GM12878 (cell line): ENCODE data around the gene ZNF532. TPM values are rescaled to one million over a fixed set of nuclear protein-coding genes. Genes with fewer than 3 reads are reported as not detected.
A peak's percentile ranks its signal among the peaks of the same experiment; 100 is the strongest.

Experiments
- ATAC-seq: fragments of 200-7000 bp; cut with Tn5 transposase; 3 replicates; pipeline ENCODE4 v1.9.1; 2020; ENCODE audit warnings: mild to moderate bottlenecking, moderate library complexity
- BruUV-seq: library from RNA; stranded (reverse); fragments of 400-500 nt; replicated peaks from 2 replicates; lab custom pipeline; 2021; lab: Mats Ljungman, UMichigan
- CTCF ChIA-PET: fragments of 300-600 bp; sonication (Branson Sonifier 250); formaldehyde crosslinking; extraction: SDS; loops from one replicate; lab custom pipeline; 2021; ENCODE audit warnings: inconsistent platforms; lab: Yijun Ruan, JAX
- POLR2A ChIA-PET: fragments of 350-600 bp; formaldehyde crosslinking; extraction: SDS; loops from one replicate; lab custom pipeline; 2021; ENCODE audit warnings: inconsistent platforms; lab: Charles Lee
- RAD21 ChIA-PET: fragments of 300-600 bp; sonication (Branson Sonifier 250); formaldehyde crosslinking; loops from one replicate; lab custom pipeline; 2023; ENCODE audit warnings: antibody characterized with exemption; ENCODE audit not compliant: unreplicated experiment; lab: Charles Lee
- SMC1A ChIA-PET: fragments of 300-600 bp; sonication (Branson Sonifier 250); formaldehyde crosslinking; loops from one replicate; lab custom pipeline; 2023; ENCODE audit not compliant: unreplicated experiment, uncharacterized antibody; lab: Charles Lee
- DNase-seq: peaks from one replicate; pipeline ENCODE4 v3.0.0-alpha.2; 2011; ENCODE audit warnings: low read depth, low spot score
- FAIRE-seq: peaks from 3 replicates; lab custom pipeline; 2011; peaks lifted over from hg19 to GRCh38; lab: Jason Lieb, UNC
- H2AFZ ChIP-seq: 2 replicates; pipeline ENCODE4 v1.6.0; 2011; ENCODE audit warnings: low read depth, low read length, control low read depth; ENCODE audit not compliant: control insufficient read depth
- H3K27ac ChIP-seq: 2 replicates; pipeline ENCODE4 v1.5.1; 2011; ENCODE audit warnings: control low read depth; ENCODE audit not compliant: control insufficient read depth, insufficient read depth
- H3K27me3 ChIP-seq, 2 experiments: replicated peaks in 1 of 2; 2 replicates each; pipeline versions ENCODE4 v1.6.0 to v1.6.1; 2011; ENCODE audit warnings: low read length in 1 of 2; ENCODE audit not compliant: control insufficient read depth in 2 of 2, insufficient read depth in 2 of 2
- H3K36me3 ChIP-seq, 2 experiments: 2 replicates each; pipeline ENCODE4 v1.5.1; 2011; ENCODE audit warnings: low read length in 1 of 2; ENCODE audit not compliant: control insufficient read depth in 2 of 2, insufficient read depth in 2 of 2
- H3K4me1 ChIP-seq: 2 replicates; pipeline ENCODE4 v1.6.1; 2011; ENCODE audit warnings: mild to moderate bottlenecking, low read length, moderate library complexity, mixed read lengths; ENCODE audit not compliant: control insufficient read depth, insufficient read depth
- H3K4me2 ChIP-seq: 2 replicates; pipeline ENCODE4 v1.6.0; 2011; ENCODE audit warnings: control low read depth; ENCODE audit not compliant: control insufficient read depth, insufficient read depth
- H3K4me3 ChIP-seq: fragments of 200-600 bp; sonication (generic); 2 replicates; pipeline ENCODE4 v1.5.1; 2016
- H3K79me2 ChIP-seq: 2 replicates; pipeline ENCODE4 v1.6.0; 2011; ENCODE audit warnings: low read length; ENCODE audit not compliant: control insufficient read depth, insufficient read depth
- H3K9ac ChIP-seq: 2 replicates; pipeline ENCODE4 v1.8.0; 2011; ENCODE audit warnings: low read length, control low read depth, mixed read lengths; ENCODE audit not compliant: control insufficient read depth, insufficient read depth
- H3K9me3 ChIP-seq: replicated peaks from 3 replicates; pipeline ENCODE4 v1.5.1; 2011; ENCODE audit warnings: mild to moderate bottlenecking, low read length; ENCODE audit not compliant: control insufficient read depth, insufficient read depth
- H4K20me1 ChIP-seq: 2 replicates; pipeline ENCODE4 v1.6.0; 2011; ENCODE audit not compliant: control insufficient read depth, insufficient read depth
- ATF2 ChIP-seq: IDR thresholded peaks from 2 replicates; pipeline ENCODE4 v1.6.1; 2012; ENCODE audit warnings: low read length, inconsistent platforms
- BHLHE40 ChIP-seq, 2 experiments: fragments of 450-650 bp in 1 of 2; IDR thresholded peaks; 2 replicates each; pipeline ENCODE4 v1.6.1; 2011 to 2017; ENCODE audit warnings: low read depth in 2 of 2, borderline replicate concordance in 1 of 2, improper control_type of control experiment in 1 of 2, low read length in 1 of 2, mild to moderate bottlenecking in 1 of 2
- CBFB ChIP-seq: IDR thresholded peaks from 2 replicates; pipeline ENCODE4 v1.6.1; 2016; ENCODE audit warnings: antibody characterized with exemption, low read depth
- CEBPZ ChIP-seq: fragments of 150-350 bp; IDR thresholded peaks from 2 replicates; pipeline ENCODE4 v1.6.1; 2016; ENCODE audit warnings: low read depth, low read length
- CHD4 ChIP-seq: fragments of 200-600 bp; sonication (generic); IDR thresholded peaks from 2 replicates; pipeline ENCODE4 v1.6.1; 2016; ENCODE audit warnings: mild to moderate bottlenecking
- MAX ChIP-seq: IDR thresholded peaks from 2 replicates; pipeline ENCODE4 v1.6.1; 2012; ENCODE audit warnings: low read depth, low read length, improper control_type of control experiment
- MEF2A ChIP-seq: IDR thresholded peaks from 2 replicates; pipeline ENCODE4 v1.6.1; 2011; ENCODE audit warnings: low read depth, mild to moderate bottlenecking, low read length, moderate library complexity; ENCODE audit not compliant: insufficient read depth
- MTA2 ChIP-seq: fragments of 450-650 bp; IDR thresholded peaks from 2 replicates; pipeline ENCODE4 v1.6.1; 2016; ENCODE audit warnings: low read depth, mild to moderate bottlenecking, moderate library complexity
- NFIC ChIP-seq: IDR thresholded peaks from 2 replicates; pipeline ENCODE4 v1.6.1; 2012; ENCODE audit warnings: low read depth, mild to moderate bottlenecking, inconsistent platforms, low read length, moderate library complexity
- NKRF ChIP-seq: fragments of 450-650 bp; conservative IDR thresholded peaks from 2 replicates; pipeline ENCODE4 v1.6.1; 2017; ENCODE audit warnings: mild to moderate bottlenecking, moderate library complexity
- PAX5 ChIP-seq: IDR thresholded peaks from 2 replicates; pipeline ENCODE4 v1.6.1; 2011; ENCODE audit warnings: low read depth, low read length, borderline replicate concordance
- RUNX3 ChIP-seq: IDR thresholded peaks from 2 replicates; pipeline ENCODE4 v1.6.1; 2012; ENCODE audit warnings: low read length, inconsistent platforms
- SRF ChIP-seq, 2 experiments: IDR thresholded peaks; 2 replicates each; pipeline ENCODE4 v1.6.1; 2011; ENCODE audit warnings: low read depth in 2 of 2, low read length in 2 of 2, mild to moderate bottlenecking in 1 of 2, moderate library complexity in 1 of 2
- ZBTB33 ChIP-seq: fragments of 450-650 bp; IDR thresholded peaks from 2 replicates; pipeline ENCODE4 v1.6.1; 2017; ENCODE audit warnings: mild to moderate bottlenecking
- ZNF622 ChIP-seq: fragments of 450-650 bp; IDR thresholded peaks from 2 replicates; pipeline ENCODE4 v1.6.1; 2017; ENCODE audit warnings: mild to moderate bottlenecking, inconsistent platforms
- WGBS: methylation state at CpG from one replicate; pipeline ENCODE4 v1.1.6; 2016; ENCODE audit warnings: low lambda C conversion rate; ENCODE audit not compliant: insufficient replicate concordance, insufficient coverage; ENCODE audit errors: missing lambda C conversion rate; 5-methylcytosine and 5-hydroxymethylcytosine counted together
- in situ Hi-C: fragments of 300-500 bp; cut with MboI; formaldehyde crosslinking; loops from 9 replicates; pipeline ENCODE4 v1.14.3; 2018; ENCODE audit warnings: mixed read lengths
- intact Hi-C: fragments of 100-400 bp; cut with micrococcal nuclease; formaldehyde crosslinking; loops from one replicate; pipeline ENCODE4 v1.14.2; 2022; ENCODE audit not compliant: unreplicated experiment
- polyA plus RNA-seq, 11 experiments: library from polyadenylated mRNA; depleted of rRNA in 4 of 11; unstranded in 6 of 11; stranded (reverse) in 5 of 11; fragments of >200 nt; fragmentation: Nextera tagmentation in 4 of 11; fragmentation: Illumina TruSeq in 1 of 11; extraction: Ambion mirVana in 4 of 11; extraction: Trizol in 1 of 11; gene quantifications; 1 replicate in 1 of 11; 2 replicates in 10 of 11; pipeline versions ENCODE4 v1.2.1 to v1.2.3, GENCODE V29; 2011 to 2016; ENCODE audit warnings: inconsistent platforms in 2 of 11, missing spikeins in 2 of 11, low read depth in 1 of 11
- total RNA-seq, 4 experiments: library from RNA; depleted of rRNA in 3 of 4; stranded (reverse); fragments of >200 nt in 3 of 4; fragmentation: Illumina TruSeq in 1 of 4; extraction: Trizol in 1 of 4; gene quantifications; 2 replicates each; pipeline versions ENCODE4 v1.2.1 to v1.2.3, GENCODE V29; 2013 to 2021

ZNF532 gene
- total and polyA plus RNA-seq, 10 of the 15 experiments (the other 5 are each of a cell fraction or from before 2014, with no cell fraction given): 0.44 to 3.4 (median 1.4) TPM

GRCh38 chr18:58819051-58819450, 45.6 kb upstream of the ZNF532 start:
- ChIA-PET CTCF (interaction anchor here (1.6 kb wide), 1 partner anchor 55 kb away, joined by 3 read pairs; no protein-coding TSS in a partner anchor), POLR2A (no interaction called here), SMC1A (no interaction called here), RAD21 (interaction anchor here (1.0 kb wide), 1 partner anchor 51 kb away, joined by 4 read pairs; no protein-coding TSS in a partner anchor)
- DNase-seq: peak; percentile 70
- peak; percentile 79 for FAIRE-seq
- no peaks in the 10 kb centered on the region for H3K36me3 ChIP-seq
- no peak overlapping the region for H3K4me2 ChIP-seq
- 10% methylated on average over 4 of the region's 4 CpGs for WGBS
- in situ Hi-C loops (no loop called here), intact Hi-C loops (no loop called here)
- H3K4me1 ChIP-seq: peaks cover 10% of the 10 kb centered on the region
- H3K79me2 ChIP-seq: no peaks in the 10 kb centered on the region
- BruUV-seq: no TSS peak
- no peaks in the 10 kb centered on the region for H3K27me3 ChIP-seq
- no peak overlapping the region for H2AFZ ChIP-seq
- peak; percentile 76 for ATAC-seq
- peaks cover 7% of the 10 kb centered on the region; the same call in 2 of the 3 replicates for H3K9me3 ChIP-seq
- no peak overlapping the region for H3K27ac ChIP-seq
- H4K20me1 ChIP-seq: no peaks in the 10 kb centered on the region
- H3K4me3 ChIP-seq: no peak overlapping the region
- no peak overlapping the region for H3K9ac ChIP-seq
- TF ChIP-seq ZNF622: no peak
- TF ChIP-seq RUNX3: peak; percentile 97
- 0 out of 2 replicates have a peak, but pooled peaks have one; percentile 21 for TF ChIP-seq MEF2A
- TF ChIP-seq MAX: no peak
- TF ChIP-seq NKRF: no peak
- no peak for TF ChIP-seq ZBTB33
- peak; percentile 20; the same call in 1 of the 2 replicates for TF ChIP-seq ATF2
- TF ChIP-seq CHD4: no peak
- peak; percentile 74 for TF ChIP-seq NFIC
- TF ChIP-seq SRF (IDR thresholded peaks at IDR 0.05; ENCODE audit: low read depth in 2 of 2, low read length in 2 of 2): no peak
- TF ChIP-seq CEBPZ: no peak
- TF ChIP-seq BHLHE40 (IDR thresholded peaks at IDR 0.05; ENCODE audit: borderline replicate concordance in 1 of 2, low read depth in 2 of 2, low read length in 1 of 2): peak; percentile 39 to 58; a peak in 3 of 4 replicates
- peak; percentile 77 for TF ChIP-seq MTA2
- 0 out of 2 replicates have a peak, but pooled peaks have one; percentile 48 for TF ChIP-seq CBFB
- no peak for TF ChIP-seq PAX5
